Skeletal muscle cell (primary cell): ENCODE measurements around the gene LRRC53.
A peak's percentile ranks its signal among the peaks of the same experiment; 100 is the strongest.

Experiments
- DNase-seq: peaks from one replicate; pipeline ENCODE4 v3.0.0-alpha.2; 2010; ENCODE audit warnings: low read depth
- H3K4me3 ChIP-seq: 2 replicates; pipeline ENCODE4 v1.5.1; 2011; ENCODE audit warnings: low read depth, mild to moderate bottlenecking, control low read depth, low read length, moderate library complexity

The LRRC53 gene, protein sequence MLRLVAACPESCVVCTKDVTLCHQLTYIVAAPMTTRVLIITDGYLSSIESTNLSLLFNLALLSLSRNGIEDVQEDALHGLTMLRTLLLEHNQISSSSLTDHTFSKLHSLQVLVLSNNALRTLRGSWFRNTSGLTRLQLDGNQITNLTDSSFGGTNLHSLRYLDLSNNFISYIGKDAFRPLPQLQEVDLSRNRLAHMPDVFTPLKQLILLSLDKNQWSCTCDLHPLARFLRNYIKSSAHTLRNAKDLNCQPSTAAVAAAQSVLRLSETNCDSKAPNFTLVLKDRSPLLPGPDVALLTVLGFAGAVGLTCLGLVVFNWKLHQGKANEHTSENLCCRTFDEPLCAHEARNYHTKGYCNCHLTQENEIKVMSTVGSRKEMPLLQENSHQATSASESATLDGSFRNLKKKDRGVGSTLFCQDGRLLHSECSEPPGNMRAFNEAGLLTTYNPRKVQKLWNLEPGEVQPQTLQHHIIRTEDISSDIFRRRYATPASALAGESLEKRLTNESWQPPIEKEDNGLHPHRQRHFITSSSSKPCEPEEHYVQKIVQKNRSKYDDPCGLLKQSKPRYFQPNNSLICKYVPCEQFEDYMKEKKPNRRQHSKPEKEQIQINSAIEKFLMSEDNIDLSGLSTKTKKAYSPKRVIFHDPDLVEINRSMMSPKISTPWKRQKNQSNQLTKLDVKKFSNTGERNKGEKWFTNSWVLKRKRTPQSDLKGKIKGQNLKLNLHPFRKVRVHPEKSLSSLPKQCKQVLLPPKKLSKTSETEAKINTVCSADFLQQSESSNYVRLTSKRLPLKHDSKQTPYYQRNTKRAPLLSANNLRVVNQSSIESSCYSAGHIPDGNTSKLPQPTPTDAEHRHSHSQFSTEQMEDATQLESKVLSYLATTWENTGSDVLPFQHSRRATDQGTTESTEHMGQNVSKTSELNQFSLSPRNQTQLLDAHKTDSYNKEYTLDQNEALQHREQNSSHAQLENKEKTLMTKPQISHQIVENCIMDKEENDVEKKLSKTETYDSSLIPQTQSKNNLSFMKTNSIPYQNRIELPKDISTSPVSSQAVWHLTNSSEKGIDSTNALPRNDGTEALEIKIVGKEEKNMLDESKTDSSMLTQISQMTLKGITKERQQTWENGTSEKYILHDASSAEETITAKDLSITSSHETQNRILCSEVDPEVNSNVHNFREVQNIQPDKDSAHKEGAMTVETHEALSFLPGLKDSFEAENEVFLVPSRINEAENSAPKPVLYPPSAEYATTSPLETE

DNA sequence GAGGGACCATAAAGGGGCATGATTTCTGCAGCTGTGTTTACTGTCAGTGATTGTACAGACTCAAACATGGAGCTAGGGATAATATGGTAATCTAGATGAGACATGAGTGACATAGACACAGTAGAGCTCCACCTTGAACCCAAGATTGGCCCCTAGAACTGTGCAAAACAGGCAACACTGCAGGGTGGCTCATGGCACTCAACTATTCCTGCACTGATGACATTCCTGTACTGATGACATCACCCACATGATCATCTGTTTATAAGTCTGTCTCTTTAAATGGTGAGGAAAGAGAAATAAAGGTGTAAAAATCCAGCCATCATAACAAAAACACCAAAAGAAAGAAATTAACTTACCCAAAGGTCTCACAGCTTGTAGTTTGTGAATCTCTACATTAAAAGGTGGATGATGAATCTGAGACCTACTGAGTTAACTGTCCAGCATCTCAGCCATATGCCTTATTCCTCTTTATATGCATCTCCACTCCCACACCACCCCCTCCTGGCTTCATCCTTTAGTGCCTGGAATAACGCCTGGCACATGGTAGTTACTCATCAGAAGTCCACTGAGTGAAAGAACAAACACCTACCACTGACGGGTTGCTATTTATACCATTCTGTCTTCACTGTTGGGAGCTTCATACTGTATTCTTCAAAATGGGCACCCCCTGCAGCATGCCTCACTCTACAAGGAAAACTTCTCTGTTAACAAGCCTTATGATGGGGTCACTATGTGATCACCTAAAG, at the start of gene LRRC53:
LRRC53 (minus strand) TSS at position 442 of the 746 bp plus-strand sequence. CDS start 29,262 bp downstream, outside the sequence.
- DNase-seq, result no peak
- no peak within 1 kb of the TSS for H3K4me3 ChIP-seq

DNA sequence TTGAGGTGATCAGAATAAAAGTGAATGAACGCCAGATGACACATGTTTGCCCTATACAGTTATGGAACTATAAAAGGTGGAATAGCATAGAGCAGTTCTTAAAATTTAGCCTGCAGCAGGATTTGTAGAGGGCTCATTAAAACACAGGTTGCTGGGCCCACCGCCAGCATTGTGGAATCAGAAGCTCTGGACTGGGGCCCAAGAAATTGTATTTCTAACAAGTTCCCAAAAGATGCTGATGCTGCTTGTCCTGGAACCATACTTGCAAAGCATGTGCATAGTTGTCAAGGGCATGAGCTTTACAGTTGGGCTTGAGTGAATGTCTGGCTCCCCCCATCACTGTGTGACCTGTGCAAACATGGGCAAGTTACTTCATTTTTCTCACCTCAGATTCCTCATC, 37.5 kb upstream of the LRRC53 start:
- no peak for DNase-seq
- no peak overlapping the region for H3K4me3 ChIP-seq

DNA sequence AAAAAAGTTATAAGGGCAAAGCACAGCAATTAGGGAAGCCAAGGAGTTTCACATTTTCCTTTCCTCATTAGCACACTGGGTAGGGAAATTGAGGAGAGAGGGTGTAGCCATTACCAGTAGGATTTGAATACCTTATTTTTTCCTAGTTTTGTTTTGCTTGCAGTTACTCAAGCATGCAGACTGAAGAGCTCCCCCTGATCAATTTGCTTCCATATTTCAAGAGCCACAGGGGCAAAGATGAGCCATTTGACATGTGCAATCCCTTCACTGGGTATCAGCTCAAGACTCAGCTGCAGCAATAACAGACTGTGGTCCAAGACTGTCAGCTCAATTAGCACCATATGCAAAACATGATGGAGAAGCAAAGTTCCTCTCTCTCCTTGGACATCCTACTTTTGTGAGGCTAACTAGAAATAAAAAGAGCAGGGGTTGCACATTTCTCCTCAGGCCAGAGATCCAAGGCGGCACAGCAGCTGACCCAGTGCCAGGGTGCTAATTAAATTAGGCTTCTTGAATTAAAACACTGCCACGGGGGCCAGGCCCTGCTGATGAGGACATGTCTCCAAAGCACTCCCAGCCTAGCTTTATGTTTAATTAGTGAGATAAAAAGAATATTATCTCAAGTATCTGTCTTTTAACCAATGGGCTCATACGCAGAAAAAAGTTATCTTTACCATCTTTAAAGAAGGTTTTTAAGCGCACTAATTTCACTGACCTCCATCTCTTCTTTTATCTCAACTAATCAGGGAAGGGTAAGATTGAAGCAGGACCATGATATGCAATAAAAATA, 36.7 kb upstream of the LRRC53 start:
- H3K4me3 ChIP-seq, result no peak overlapping the region
- DNase-seq, result no peak

DNA sequence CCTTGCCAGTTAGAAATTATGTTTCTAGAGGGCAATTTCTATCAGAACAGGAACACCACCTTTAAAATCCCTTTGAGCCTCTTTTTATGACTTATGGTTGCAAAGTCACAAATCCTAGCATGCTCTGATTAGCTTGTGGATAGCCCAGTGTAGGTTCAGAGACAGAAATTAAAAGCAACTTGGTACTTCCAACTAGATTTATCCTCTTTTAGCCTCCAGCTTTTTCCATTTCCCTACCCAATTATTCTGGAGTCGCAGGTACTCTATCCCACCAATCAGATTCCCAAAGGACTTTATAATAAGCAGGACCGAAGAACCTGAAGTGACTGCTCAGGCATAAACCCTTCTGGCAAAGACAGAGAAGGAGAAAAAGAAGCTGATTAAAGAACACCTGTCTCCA, 33.4 kb upstream of the LRRC53 start:
- no peak for DNase-seq
- H3K4me3 ChIP-seq, result no peak overlapping the region

DNA sequence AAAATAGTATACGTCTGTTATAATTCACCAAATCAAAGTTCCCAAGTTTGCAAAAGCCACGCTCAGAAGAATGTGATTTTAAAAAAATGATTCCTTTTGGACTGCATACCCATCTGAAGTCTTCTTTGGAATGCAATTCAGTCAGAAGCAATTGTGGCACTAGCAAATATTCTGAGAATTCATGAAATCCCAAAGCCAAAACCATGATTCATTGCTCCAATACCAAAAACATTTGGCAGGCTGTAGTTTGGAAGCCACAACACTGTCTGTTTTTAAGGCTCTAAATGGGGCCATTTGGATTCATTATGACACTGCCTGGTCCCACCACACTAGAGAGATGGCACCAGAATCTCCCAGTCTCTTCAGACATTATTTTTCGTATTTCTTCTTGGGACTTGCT, 21.8 kb upstream of the LRRC53 start:
- no peak overlapping the region for H3K4me3 ChIP-seq
- no peak for DNase-seq

DNA sequence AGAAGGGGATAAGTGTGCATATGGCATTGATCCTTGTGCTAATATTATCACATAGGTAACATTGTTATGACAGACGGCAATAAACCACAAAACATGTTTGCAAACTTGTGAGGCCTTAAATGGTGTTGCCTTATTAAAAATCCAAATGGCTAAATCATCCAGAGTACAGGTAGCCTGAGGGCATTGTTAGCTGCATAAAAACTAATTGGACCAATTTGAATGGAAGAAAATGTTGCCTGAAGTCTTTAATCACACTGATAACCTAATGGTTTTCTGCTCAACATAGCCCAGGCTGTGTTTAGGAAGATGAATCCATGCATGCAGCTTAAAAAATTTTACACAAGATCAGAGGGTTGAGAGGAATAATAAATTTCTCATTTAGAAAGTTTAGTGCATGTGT, 19.4 kb upstream of the LRRC53 start:
- H3K4me3 ChIP-seq, result no peak overlapping the region

DNA sequence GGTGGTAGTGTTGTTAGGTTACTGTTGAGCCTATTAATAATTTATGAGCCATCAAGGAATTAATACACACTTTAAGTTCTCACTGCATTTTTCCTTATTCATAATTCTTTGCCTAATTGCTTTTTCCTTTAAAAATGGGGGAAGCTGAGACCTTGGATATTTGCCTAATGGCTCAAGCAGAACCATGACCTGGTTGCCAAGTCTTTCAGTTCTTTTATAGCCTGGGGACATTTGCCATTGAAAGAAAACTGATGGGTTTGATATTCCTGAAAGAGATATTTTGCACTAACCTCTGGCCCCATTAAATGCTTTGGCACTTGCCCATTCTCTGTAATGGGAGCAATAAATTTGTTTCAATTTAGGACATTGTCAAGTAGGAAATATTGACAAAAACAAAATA, 18.5 kb upstream of the LRRC53 start:
- H3K4me3 ChIP-seq, result no peak overlapping the region
- no peak for DNase-seq

More for the DNA sequence above, 19.4 kb upstream of the LRRC53 start:
- no peak for DNase-seq

DNA sequence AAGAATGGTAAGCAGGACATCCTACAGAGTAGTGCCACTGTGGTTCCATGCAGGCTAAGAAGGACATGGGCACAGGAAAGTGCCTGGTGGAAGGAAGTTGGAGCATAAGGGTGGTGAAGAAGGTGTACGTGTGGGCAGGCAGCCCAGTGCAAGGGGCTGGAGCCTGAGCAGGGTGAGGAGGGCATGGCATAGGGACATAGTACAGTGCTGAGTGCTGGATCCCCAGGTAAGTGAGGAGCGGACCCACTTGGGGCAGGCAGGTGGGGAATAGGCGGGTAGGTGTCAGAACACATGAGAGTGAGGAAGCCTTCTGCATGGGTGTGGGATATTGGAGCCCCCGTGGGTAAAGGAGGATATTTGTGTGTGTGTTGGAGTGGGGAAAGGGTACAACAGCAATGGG, 15.7 kb upstream of the LRRC53 start:
- no peak overlapping the region for H3K4me3 ChIP-seq
- no peak for DNase-seq

DNA sequence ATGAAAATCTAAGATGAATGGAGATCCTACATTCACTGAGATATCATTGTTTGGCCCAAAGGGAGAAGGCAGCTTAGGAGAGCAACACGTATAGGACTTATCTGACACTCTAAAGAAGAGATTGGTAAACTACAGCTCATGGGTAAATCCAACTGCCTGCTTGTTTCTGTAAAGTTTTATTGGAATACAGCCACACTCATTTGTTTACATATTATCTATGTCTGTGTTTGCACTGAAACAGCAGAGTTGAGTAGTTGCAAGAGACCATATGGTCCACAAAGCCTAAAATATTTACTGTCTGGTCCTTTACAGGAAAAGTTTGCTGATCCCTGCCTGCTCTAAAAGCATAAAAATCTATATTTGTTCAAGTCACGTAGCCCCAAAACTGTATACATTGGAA, 14.3 kb upstream of the LRRC53 start:
- no peak overlapping the region for H3K4me3 ChIP-seq
- no peak for DNase-seq

DNA sequence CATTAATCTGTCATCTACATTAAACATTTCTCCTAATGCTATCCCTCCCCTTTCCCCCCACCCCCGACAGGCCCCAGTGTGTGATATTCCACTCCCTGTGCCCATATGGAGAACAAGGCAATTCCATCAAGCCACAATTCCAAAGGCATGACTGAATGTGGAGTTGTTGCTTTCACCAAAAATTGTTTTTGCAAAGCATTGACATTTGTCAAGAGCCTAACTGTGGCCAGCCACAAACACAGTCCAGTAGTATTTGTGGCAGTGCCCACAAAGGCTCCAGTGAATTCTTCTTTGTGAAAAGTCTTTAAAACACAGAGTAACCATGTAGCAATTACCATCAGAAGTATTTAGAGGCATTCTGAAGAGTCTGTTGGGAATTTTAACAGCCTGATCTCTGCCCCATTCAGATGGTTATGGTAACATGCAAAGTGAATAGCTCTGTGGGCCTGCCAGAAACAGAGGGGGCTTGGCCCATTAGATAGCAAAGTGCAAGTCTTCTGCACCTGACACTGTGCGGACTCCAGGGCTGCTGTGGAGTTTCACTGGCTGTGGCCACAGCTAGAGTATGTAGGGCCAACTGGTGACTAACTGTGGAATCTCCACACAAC, 11.6 kb upstream of the LRRC53 start:
- H3K4me3 ChIP-seq, result no peak overlapping the region
- no peak for DNase-seq

DNA sequence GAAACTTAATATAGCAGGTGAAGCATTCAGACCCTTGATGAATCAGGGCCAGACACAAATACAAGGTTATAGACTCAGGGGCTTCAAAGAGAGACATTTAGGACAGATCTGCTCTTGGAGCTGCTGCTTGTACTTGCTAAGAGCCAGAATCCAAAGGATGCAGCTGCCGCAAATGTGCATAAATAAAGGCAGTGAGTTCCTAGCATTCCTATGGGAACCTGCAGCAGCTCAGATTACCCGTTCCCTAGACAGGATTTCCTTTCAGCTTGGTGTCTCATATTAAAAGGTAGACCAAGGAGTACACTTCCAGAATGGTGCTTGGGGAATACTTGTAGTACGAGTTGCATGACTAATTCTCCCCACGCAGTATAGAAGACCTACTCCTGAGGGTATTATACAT, 9.7 kb upstream of the LRRC53 start:
- no peak overlapping the region for H3K4me3 ChIP-seq
- peak; percentile 2 for DNase-seq

DNA sequence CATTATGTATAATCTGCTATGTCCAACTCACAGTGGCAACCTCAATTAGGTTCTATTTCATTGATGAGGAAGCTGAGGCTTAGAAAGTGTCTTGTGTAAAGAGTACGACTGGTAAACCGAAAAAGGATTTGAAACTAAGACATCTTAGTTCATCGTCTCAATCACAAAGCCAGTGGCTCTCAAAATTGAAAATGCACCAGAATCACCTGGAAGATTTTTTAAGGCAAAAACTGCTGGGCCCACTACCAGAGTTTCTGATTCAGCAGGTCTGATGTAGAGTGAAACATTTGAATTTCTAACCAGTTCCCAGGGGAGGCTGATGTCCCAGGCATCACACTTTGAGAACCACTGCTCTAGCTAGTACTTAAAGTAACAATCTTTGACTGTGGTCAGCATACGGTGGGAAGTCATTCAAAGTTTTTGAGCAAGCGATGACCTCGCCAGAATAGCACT, 5.2 kb upstream of the LRRC53 start:
- no peak overlapping the region for H3K4me3 ChIP-seq
- DNase-seq, result no peak

DNA sequence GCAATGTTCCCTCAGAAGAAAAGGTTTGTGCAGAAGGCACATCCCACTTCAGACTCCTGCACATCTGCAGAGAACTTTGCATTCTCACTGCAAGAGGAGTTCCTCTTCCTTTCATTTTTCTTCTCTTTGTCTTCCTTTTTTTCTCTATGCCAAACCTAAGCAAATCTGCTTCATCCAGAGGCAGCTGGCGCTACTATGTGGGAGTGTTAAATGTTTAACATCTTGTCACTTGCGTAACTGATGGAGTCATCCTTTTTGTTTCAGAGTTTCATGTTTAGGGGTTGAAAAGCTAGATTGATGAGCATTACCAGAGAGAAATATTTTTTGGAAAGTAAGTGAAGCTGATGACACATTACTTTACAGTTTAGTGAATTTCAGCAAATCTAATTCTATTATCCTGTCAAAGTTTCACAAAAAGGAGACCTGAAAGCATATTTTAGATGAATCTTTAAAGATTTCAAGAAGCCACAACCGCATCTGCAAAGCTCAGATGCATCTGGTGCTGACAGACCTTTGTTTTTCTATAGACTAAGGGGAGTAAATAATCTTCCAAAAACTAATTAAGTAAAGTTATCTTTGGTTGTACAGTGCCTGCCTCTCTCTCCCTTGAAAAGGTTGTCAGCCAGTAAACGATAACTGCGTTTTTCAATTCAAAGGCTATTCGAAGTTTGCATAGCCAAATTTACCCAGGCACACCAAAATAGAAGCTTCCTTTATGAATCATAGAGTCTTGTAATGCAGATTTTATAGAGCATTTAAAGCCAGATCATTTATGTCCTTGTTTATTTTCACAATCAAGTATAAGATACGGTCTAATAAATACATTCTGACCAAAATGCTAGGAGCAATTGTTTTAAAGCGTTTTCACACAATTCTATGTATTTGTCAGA, 1.2 kb upstream of the LRRC53 start:
- DNase-seq, result peak; percentile 7

DNA sequence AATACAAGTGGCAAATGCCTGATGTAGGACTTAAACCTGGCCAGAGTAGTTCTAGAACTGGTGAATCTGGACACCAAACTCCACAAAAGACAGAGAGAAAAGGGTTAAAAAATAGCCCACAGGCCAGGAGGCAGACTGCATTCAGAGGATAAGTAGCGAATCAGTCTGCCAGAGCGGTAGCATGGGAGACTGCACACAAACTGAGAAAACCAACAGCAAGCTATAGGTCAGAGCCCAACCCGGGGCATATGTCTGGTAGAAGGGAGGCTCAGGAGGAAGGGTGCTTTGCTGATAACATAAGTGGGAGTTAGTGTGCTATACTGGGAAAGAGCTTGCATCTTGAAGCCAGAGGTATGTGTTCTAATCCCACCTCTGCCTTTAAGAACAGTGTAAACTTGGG, 4.0 kb downstream of the LRRC53 start:
- no peak for DNase-seq
- no peak overlapping the region for H3K4me3 ChIP-seq

More for the DNA sequence above, 1.2 kb upstream of the LRRC53 start:
- H3K4me3 ChIP-seq, result no peak overlapping the region

DNA sequence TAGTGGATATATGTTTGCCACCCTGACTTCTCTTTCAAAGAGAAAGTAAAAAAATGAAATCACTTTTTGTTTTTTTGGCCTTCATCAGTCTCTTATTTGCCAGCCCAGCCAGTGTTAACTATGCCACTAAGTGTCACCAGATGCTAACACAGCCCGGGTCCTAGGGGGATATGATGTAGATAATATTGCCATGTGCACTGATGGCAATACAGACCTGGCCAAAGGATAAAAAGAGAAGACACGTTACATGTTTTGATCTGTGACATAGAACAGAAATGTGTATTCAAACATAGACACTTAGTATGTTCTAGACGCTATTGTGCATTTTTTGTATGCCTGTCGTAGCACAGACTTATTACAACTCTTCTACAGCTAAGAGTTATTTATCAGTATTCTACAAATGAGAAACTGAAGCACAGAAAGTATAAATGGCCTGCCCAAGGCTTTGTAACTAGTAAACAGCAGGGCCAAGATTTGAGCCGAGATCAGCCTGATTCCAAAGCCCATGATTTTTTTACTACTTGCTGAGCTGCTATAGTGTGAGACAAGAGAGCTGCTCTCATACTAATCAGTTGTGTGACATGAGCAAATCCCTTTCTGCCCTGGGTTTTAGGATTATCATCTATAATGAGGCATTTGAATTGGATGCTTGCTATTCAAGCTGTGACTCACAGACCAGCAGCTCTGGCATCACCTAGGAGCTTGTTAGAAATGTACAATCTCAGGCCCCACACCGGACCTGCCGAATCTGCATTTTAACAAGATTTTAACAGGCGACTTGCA, 6.3 kb downstream of the LRRC53 start:
- DNase-seq, result no peak
- no peak overlapping the region for H3K4me3 ChIP-seq

DNA sequence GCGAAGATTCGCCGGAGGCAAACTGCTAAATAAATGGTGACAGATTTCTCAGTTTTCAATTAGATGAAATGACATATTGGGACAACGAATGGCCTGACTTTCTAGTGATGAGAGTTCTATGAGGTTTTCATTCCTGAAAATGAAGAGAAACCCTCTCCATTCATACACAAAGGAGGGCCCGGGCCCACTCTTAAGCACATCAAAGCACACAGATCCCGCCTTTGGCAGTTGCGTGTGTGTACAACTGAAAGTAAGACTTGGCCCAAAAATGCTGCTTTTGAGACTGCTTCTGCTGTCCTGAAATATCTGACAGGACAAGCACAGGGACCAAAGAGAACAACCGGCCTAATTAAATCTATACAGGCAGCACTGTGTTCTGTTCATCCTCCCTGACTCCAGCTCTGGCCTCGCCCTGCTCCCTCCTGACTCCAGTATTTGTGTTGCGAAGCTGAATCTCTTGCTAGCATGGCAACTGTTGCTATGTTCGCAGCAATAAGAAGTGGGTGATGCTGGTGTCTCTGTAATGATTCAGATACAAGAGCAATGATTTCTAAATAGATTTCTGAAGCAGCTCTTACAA, 7.4 kb downstream of the LRRC53 start:
- H3K4me3 ChIP-seq, result no peak overlapping the region
- no peak for DNase-seq
